C4-2B (cell line): ENCODE results near the gene GALNS.

Experiments used
- CTCF ChIP-seq: fragments of 450-650 bp; conservative IDR thresholded peaks from 2 replicates; pipeline ENCODE4 v1.5.1; 2017; ENCODE audit warnings: mild to moderate bottlenecking
- ZFX ChIP-seq: fragments of 450-650 bp; IDR thresholded peaks from 2 replicates; pipeline ENCODE4 v1.6.1; 2017

GRCh38 chr16:88906020-88906419, 49.3 kb upstream of the GALNS start:
- TF ChIP-seq CTCF (no peak), ZFX (no peak)
